AG08396 (cell line): ENCODE measurements around the gene ZNF609.

ENCODE experiments used
- DNase-seq: peaks from one replicate; pipeline ENCODE4 v3.0.0; 2012; ENCODE audit warnings: low spot score, mixed read lengths

Gene ZNF609

DNA sequence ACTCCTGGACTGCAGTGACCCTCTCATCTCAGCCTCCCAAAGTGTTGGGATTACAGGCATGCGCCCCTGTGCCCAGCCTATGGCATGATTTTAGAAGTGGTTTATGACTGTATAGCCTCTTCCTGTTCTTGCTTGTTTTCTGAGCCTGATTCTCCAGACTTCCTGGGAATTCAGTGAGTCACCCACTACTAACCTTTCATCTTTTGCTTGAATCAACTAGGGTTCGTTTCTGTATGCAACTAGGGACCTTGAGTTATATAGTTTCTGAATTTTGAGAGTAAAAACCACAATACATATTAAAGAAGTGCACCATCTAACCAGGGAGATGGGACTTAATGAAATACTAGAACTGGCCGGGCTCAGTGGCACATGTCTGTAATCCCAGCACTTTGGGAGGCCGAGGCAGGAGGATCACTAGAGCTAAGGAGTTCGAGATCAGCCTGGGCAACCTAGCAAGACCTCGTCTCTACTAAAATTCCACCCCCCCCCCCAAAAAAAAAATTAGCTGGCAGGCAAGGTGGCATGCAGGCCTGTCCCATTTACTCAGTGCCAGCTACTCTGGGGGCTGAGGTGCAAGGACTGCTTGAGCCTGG lies 76.0 kb downstream of the ZNF609 start:
- DNase-seq = peak; percentile 72

DNA sequence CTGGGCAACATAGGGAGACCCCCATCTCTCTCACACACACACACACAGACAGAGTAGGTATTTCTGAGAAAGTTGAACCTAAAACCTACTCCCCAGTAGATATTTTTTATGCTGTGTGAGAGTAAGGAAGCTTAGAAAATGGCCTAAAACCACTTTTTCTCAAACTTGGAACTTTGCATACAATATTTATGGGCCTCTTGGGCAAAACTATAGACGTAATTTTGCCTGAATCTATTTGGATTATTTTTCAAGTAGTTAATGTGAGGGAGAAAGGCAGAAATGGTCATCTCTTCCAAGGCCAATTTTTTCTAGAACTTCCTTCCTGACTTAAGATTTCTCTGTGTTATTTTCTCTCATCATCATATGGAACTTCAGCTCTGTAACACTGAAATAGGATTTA lies 81.7 kb downstream of the ZNF609 start:
- no peak for DNase-seq

DNA sequence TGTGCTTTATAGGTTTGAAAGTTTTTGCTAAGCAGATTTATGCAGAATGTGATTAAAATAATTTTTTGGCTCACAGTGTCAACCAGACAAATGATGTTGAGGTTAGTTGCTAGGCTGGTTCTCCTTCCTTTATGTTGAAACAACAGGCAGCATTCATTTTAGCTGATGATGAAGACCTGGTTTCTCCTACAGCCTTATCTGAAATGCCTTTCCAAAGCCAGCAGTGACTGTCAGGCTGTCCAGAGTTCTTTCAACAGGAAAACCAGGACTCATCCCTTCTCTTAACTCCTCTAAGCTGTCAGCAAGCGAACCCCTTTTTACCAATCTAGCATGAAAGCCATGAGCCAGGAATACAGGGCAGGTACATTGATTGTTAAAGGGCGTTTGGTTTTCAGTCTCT lies 84.1 kb downstream of the ZNF609 start:
- no peak for DNase-seq

- DNase-seq = no peak
Measured at GRCh38 chr15:64547275-64547674, 86.9 kb downstream of the ZNF609 start.

DNA sequence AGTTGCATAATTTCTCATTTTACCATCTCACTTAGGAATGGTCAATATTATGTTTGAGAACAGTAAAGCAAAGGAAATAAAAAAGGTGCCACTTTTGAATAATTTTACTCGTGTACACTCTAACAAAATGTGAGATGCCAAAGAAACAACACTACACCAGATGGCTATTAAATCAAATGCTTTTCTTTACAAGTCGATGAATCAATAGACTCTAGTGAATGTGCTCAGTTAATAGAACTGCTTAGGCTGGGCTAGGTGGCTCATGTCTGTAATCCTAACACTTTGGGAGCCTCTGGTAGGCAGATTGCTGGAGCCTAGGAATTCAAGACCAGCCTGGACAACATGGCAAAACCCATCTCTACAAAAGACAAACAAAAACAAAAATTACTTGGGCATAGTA lies 87.9 kb downstream of the ZNF609 start:
- DNase-seq = no peak

DNA sequence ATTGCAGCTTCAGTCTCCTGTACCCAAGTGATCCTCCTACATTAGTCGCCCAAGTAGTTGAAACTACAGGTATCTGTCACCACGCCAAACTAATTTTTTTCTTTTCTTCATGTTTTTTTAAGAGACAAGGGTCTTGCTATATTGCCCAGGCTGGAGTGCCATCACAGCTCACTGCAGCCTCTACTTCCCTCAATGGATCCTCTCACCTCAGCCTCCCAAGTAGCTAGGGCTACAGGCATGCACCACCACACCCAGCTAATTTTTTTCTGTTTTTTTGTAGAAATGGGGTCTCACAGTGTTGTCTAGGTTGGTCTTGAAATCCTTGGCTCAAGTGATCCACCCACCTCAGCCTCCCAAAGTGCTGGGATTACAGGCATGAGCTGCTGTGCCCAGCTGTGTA lies 89.5 kb downstream of the ZNF609 start:
- no peak for DNase-seq

GRCh38 chr15:64552281-64552948 lies 92.0 kb downstream of the ZNF609 start:
- no peak for DNase-seq

- no peak for DNase-seq
Measured at GRCh38 chr15:64558460-64559179, 98.2 kb downstream of the ZNF609 start.

GRCh38 chr15:64559243-64559642 lies 98.9 kb downstream of the ZNF609 start:
- DNase-seq = no peak

DNA sequence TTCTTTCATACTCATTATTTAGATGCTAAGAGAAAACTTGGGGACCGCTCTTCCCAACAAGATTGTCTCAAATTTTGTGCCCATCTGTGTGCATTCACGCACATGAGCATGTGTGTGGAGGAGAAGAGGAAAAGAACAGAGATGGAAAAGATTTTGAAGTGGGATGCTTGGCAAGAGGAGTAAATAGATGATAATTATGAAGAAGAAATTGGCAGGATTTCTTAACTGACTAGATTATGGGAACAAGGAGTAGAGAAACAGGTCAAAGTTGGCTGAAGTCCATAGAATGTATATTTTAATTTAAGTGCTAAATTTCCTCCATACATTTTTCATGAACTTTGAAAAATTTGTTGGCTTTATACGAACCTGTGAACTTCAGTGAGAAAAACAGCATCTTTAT lies 100.1 kb downstream of the ZNF609 start:
- no peak for DNase-seq

DNA sequence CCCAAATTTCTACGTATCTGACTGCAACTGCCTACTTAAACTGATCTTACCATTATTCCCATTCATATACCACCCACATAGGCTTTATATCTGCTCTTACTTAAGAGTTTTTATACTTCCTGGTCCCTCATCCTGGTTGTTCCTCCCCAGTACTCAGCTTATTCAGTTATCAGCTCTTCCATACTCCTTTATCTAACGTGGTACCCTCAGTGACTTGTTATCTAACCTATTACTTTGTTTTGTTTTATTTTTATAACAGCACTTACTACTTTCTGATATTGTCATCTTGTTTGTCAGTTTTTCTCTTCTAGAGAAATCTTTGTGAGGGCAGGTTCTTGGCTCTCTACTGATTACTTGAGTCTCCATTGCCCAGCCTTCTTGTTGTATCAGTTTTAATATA lies 100.6 kb downstream of the ZNF609 start:
- DNase-seq = no peak

- DNase-seq = no peak
Measured at GRCh38 chr15:64562003-64562640, 101.7 kb downstream of the ZNF609 start.

DNA sequence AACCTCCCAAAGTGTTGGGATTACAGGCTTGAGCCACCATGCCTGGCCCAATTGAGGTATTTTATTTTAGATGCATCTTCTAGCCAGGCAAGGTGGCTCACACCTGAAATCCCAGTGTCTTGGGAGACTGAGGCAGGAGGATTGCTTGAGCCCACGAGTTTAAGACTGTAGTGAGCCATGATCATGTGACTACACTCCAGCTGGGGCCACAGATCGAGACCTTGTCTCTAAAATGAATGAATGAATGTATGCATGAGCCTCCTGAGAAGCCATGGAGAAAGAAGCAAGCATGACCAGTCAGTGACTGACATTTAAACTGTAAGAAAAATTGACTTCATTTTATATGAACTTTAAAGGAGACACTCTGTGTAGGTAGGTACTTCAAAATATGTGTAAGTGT lies 105.7 kb downstream of the ZNF609 start:
- DNase-seq = no peak

DNA sequence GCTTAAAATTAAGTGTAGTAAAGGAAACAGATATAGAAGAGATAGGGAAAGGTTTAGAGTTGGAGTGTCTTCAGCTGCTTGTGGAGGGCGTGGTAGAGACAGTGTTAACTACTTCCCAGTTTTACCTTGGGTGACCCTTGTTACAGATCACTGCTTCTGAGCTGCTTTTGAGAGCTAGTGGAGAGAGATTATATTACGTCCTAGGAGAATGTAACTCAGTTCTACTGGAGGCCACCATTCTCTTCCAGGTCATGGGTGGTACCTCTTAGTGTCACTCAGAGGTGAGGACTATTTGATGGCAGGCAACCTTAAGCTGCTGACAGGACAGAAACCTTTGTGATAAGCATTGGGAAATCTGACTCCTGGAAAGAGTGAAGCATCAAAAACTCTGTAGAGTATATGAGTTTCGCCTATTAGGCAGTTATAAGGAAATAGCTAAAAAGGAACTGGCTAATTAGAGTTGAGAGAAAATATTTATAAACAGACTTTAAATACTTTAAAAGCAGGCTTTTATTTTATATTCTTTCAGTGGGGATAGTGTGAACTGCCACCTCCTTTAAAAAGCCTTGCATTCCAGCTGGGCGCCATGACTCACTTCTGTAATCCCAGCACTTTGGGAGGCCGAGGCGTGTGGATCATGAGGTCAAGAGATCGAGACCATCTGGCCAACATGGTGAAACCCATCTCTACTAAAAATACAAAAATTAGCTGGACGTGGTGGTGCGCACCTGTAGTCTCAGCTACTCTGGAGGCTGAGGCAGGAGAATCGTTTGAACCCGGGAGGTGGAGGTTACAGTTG lies 106.5 kb downstream of the ZNF609 start:
- no peak for DNase-seq

DNA sequence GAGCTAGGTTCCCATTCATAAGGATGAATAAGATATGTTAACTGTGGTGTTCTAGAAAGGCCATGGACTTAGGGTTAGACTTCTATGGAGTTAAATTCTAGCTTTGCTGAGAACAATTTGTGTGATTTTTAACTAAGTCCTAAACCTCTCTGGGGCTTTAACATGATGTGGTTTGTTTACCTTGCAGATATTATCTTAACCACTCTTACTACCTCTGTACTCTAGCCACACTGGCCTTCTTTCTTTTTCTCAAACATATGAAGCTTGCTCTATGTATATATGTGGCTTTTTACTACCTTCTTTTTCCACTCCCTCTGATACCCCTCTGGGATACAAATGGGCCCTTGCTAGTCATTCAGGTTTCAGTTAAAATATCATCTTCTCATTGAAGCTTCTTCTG lies 108.4 kb downstream of the ZNF609 start:
- no peak for DNase-seq

GRCh38 chr15:64571857-64572291 lies 111.5 kb downstream of the ZNF609 start:
- no peak for DNase-seq

- no peak for DNase-seq
Measured at GRCh38 chr15:64572856-64573255, 112.5 kb downstream of the ZNF609 start.

DNA sequence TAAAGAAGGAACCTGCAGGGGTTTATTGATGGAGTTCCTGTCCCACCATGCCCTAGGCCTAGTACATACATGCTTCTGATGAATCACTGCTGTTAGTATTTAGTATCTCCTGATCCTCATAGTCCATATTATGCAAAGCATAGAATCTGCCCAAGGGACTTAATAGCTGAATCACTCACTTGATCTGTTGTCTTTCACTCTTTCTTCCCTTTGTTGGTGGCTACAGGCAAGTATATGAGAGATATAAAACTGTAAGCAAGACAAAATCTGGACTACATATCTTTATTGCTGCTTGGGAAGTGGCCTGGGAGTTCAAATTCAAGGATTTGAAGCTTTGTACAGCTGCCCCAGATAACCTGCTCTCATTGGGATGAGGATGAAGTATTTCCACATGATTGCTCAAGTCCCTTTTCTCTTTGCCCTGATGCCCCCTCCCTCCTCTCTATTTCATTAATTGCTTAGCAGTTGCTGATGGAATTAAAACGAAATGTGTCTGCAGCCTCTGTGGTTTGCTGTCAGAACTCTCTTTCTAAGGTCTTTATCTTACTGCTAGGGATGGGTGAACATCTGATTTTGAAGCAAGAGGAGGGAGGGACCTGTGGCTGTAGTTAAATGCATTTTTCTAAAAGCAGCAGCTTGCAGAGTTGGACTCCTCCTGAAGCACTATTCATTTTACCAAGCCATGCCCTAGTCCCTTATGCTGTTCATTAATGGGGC lies 114.1 kb downstream of the ZNF609 start:
- no peak for DNase-seq

DNA sequence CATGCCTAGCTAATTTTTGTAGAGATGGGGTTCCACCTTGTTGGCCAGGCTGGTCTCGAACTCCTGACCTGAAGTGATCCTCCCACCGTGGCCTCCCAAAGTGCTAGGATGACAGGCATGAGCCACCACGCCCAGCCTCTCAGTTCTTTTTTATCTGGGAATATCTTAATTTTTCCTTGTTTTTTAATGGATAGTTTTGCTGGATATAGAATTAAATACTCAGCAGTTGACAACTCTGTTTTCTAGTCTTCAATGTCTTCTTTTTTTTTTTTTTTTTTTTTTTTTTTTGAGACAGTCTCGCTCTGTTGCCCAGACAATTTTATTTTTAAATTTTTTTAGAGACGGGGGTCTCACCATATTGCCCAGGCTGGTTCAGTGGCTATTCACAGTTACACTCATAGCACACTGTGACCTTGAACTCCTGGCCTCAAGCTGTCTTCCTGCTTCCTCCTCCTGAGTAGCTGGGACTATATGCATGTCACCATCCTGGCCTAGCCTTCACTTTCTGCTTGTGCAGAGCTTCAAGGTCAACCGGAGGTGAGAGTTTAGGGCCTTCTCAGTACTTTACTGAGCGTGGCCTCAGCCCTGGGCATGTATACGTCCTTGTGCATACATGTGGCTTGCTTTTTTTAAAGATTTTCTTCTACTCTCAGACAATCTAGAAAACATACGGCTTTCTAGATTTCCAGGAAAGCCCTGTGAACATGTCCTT lies 120.5 kb downstream of the ZNF609 start:
- no peak for DNase-seq

- DNase-seq = no peak
Measured at GRCh38 chr15:64581408-64581761, 121.0 kb downstream of the ZNF609 start.

DNA sequence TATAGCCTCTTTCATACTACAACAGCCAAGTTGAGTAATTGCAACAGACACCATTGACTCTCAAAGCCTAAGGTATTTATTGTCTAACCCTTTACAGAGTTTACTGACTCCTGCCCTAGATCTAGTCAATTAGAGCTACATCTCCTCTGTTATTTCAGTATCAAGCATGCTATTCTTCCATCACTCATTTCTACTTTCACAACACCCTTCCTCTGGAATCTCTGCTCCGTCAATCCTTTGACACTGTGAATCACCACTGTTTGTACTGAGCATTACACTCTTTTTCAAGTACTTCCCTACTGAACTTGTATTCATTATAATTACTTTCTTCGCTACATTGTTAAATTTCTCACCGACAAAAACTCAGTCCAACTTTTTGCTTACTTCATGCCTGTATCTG lies 121.8 kb downstream of the ZNF609 start:
- no peak for DNase-seq
